H9 (cell line): ENCODE measurements around the gene OR6N1. TPM values are rescaled to one million over a fixed set of nuclear protein-coding genes. Genes with fewer than 3 reads are reported as not detected.

Source experiments
- DNase-seq: peaks from one replicate; pipeline ENCODE4 v3.0.0-alpha.2; 2017
- H2AFZ ChIP-seq: one replicate; pipeline ENCODE4 v1.6.1; 2013; ENCODE audit warnings: mild to moderate bottlenecking, low read length, control low read depth, moderate library complexity
- H2AK5ac ChIP-seq: 2 replicates; pipeline ENCODE4 v1.6.1; 2013; ENCODE audit warnings: low read length, control low read depth, mixed read lengths; ENCODE audit not compliant: insufficient read length
- H2BK120ac ChIP-seq: one replicate; pipeline ENCODE4 v1.6.1; 2013; ENCODE audit warnings: low read depth, mild to moderate bottlenecking, low read length, control low read depth, inconsistent platforms; ENCODE audit not compliant: poor library complexity, severe bottlenecking
- H2BK12ac ChIP-seq: 2 replicates; pipeline ENCODE4 v1.6.1; 2013; ENCODE audit warnings: low read length, control low read depth, mixed read lengths, low read depth; ENCODE audit not compliant: insufficient read length
- H2BK15ac ChIP-seq: 2 replicates; pipeline ENCODE4 v1.6.1; 2013; ENCODE audit warnings: low read depth, low read length, control low read depth
- H2BK20ac ChIP-seq: one replicate; pipeline ENCODE4 v1.6.1; 2013; ENCODE audit warnings: low read depth, mild to moderate bottlenecking, low read length, control low read depth, inconsistent platforms; ENCODE audit not compliant: poor library complexity, severe bottlenecking
- H2BK5ac ChIP-seq: 2 replicates; pipeline ENCODE4 v1.6.1; 2013; ENCODE audit warnings: low read length, control low read depth, mixed read lengths; ENCODE audit not compliant: insufficient read length
- H3K14ac ChIP-seq: 2 replicates; pipeline ENCODE4 v1.6.1; 2013; ENCODE audit warnings: low read length, control low read depth; ENCODE audit not compliant: insufficient read depth
- H3K18ac ChIP-seq: 2 replicates; pipeline ENCODE4 v1.6.1; 2013; ENCODE audit warnings: low read depth, mild to moderate bottlenecking, mixed read lengths, low read length, control low read depth; ENCODE audit not compliant: insufficient read length
- H3K23ac ChIP-seq: 2 replicates; pipeline ENCODE4 v1.6.1; 2013; ENCODE audit warnings: low read length, control low read depth, mixed read lengths, low read depth; ENCODE audit not compliant: insufficient read length
- H3K23me2 ChIP-seq: 2 replicates; pipeline ENCODE4 v1.6.1; 2013; ENCODE audit warnings: low read depth, mild to moderate bottlenecking, mixed read lengths, low read length, control low read depth; ENCODE audit not compliant: insufficient read length, poor library complexity, severe bottlenecking
- H3K27ac ChIP-seq: 2 replicates; pipeline ENCODE4 v1.5.1; 2013; ENCODE audit warnings: low read length, control low read depth, mixed read lengths, low read depth; ENCODE audit not compliant: insufficient read length
- H3K27me3 ChIP-seq: 2 replicates; pipeline ENCODE4 v1.6.1; 2013; ENCODE audit warnings: low read length, control low read depth, inconsistent platforms; ENCODE audit not compliant: insufficient read depth
- H3K4ac ChIP-seq: 2 replicates; pipeline ENCODE4 v1.6.1; 2013; ENCODE audit warnings: low read depth, mild to moderate bottlenecking, control low read depth, inconsistent platforms, low read length, moderate library complexity
- H3K4me1 ChIP-seq: 2 replicates; pipeline ENCODE4 v1.6.1; 2013; ENCODE audit warnings: low read length, control low read depth, inconsistent platforms; ENCODE audit not compliant: insufficient read depth
- H3K4me2 ChIP-seq: 2 replicates; pipeline ENCODE4 v1.6.1; 2013; ENCODE audit warnings: low read length, control low read depth, mixed read lengths; ENCODE audit not compliant: insufficient read length, insufficient read depth
- H3K56ac ChIP-seq: 2 replicates; pipeline ENCODE4 v1.6.1; 2013; ENCODE audit warnings: low read depth, mild to moderate bottlenecking, mixed read lengths, low read length, control low read depth; ENCODE audit not compliant: insufficient read length
- H3K79me1 ChIP-seq: 2 replicates; pipeline ENCODE4 v1.6.1; 2013; ENCODE audit warnings: low read depth, mild to moderate bottlenecking, moderate library complexity, low read length, control low read depth, inconsistent platforms; ENCODE audit not compliant: insufficient read depth, poor library complexity, severe bottlenecking
- H3K79me2 ChIP-seq: 2 replicates; pipeline ENCODE4 v1.6.1; 2013; ENCODE audit warnings: low read length, control low read depth, inconsistent platforms; ENCODE audit not compliant: insufficient read depth
- H3K9ac ChIP-seq: 2 replicates; pipeline ENCODE4 v1.6.1; 2013; ENCODE audit warnings: low read length, control low read depth, mixed read lengths; ENCODE audit not compliant: insufficient read length; ENCODE audit errors: extremely low read depth
- H3K9me3 ChIP-seq: one replicate; pipeline ENCODE4 v1.6.1; 2013; ENCODE audit warnings: low read depth, low read length, inconsistent platforms; ENCODE audit not compliant: control insufficient read depth
- H3T11ph ChIP-seq: one replicate; pipeline ENCODE4 v1.6.1; 2013; ENCODE audit warnings: mild to moderate bottlenecking, low read length, control low read depth, inconsistent platforms
- H4K20me1 ChIP-seq: one replicate; pipeline ENCODE4 v1.6.1; 2013; ENCODE audit not compliant: control insufficient read depth, insufficient read length, insufficient read depth
- H4K5ac ChIP-seq: 2 replicates; pipeline ENCODE4 v1.6.1; 2013; ENCODE audit warnings: low read depth, mild to moderate bottlenecking, mixed read lengths, low read length, control low read depth; ENCODE audit not compliant: insufficient read length
- H4K8ac ChIP-seq: replicated peaks from 2 replicates; pipeline ENCODE4 v1.6.1; 2013; ENCODE audit warnings: low read length, control low read depth, mixed read lengths, low read depth; ENCODE audit not compliant: insufficient read length
- H4K91ac ChIP-seq: 2 replicates; pipeline ENCODE4 v1.6.1; 2013; ENCODE audit warnings: low read depth, mild to moderate bottlenecking, moderate library complexity, mixed read lengths, low read length, control low read depth; ENCODE audit not compliant: insufficient read length
- H3K27ac Mint-ChIP-seq, 3 experiments: 2 replicates in 2 of 3; 3 replicates in 1 of 3; pipeline ENCODE4 v1.8.0; 2020 to 2021; ENCODE audit warnings: mixed read lengths in 3 of 3, mild to moderate bottlenecking in 1 of 3, moderate library complexity in 1 of 3
- H3K27me3 Mint-ChIP-seq: 2 replicates; pipeline ENCODE4 v1.8.0; 2021; ENCODE audit warnings: low read depth, mild to moderate bottlenecking, moderate library complexity, mixed read lengths
- H3K36me3 Mint-ChIP-seq, 3 experiments: 2 replicates in 2 of 3; 3 replicates in 1 of 3; pipeline ENCODE4 v1.8.0; 2020 to 2021; ENCODE audit warnings: low read depth in 3 of 3, mixed read lengths in 3 of 3; ENCODE audit not compliant: insufficient read depth in 1 of 3
- H3K4me1 Mint-ChIP-seq, 2 experiments: 2 replicates each; pipeline ENCODE4 v1.8.0; 2020; ENCODE audit warnings: mixed read lengths in 2 of 2
- H3K4me3 Mint-ChIP-seq, 2 experiments: 2 replicates in 1 of 2; 3 replicates in 1 of 2; pipeline ENCODE4 v1.8.0; 2020 to 2021; ENCODE audit warnings: mild to moderate bottlenecking in 2 of 2, mixed read lengths in 2 of 2, moderate library complexity in 1 of 2
- H3K9me3 Mint-ChIP-seq, 2 experiments: 2 replicates in 1 of 2; 3 replicates in 1 of 2; pipeline ENCODE4 v1.8.0; 2020; ENCODE audit warnings: mild to moderate bottlenecking in 2 of 2, mixed read lengths in 2 of 2, moderate library complexity in 1 of 2
- CTCF ChIP-seq: fragments of 200-600 bp; sonication (generic); conservative IDR thresholded peaks from 3 replicates; pipeline ENCODE4 v1.8.0; 2021; ENCODE audit warnings: antibody characterized with exemption, mild to moderate bottlenecking
- WGBS: extraction: QIAGEN DNeasy Blood & Tissue Kit; methylation state at CpG from one replicate; pipeline ENCODE4 v1.1.7; 2013; ENCODE audit warnings: missing lambda C conversion rate, low lambda C conversion rate, mixed read lengths; ENCODE audit not compliant: insufficient read length; ENCODE audit errors: extremely low coverage; 5-methylcytosine and 5-hydroxymethylcytosine counted together
- total RNA-seq: library from RNA; stranded (reverse); gene quantifications from 2 replicates; pipeline ENCODE4 v1.2.1, GENCODE V29; 2021

The OR6N1 gene
- total RNA-seq, 1 experiment from 2014 or later = not detected

GRCh38 chr1:158798531-158798930 is 26.5 kb upstream of the OR6N1 start:
- no peak overlapping the region for H3K4me3 Mint-ChIP-seq
- Histone ChIP-seq H3K27me3 (no peaks in the 10 kb centered on the region), H4K91ac (no peak overlapping the region), H3K56ac (no peak overlapping the region), H3K9me3 (no peaks in the 10 kb centered on the region), H4K5ac (no peak overlapping the region), H3T11ph (no peak overlapping the region), H3K23me2 (no peaks in the 10 kb centered on the region), H2BK120ac (no peak overlapping the region), H3K4me1 (no peaks in the 10 kb centered on the region), H2BK12ac (no peak overlapping the region), H2AK5ac (no peak overlapping the region), H4K20me1 (no peaks in the 10 kb centered on the region), H4K8ac (no peak overlapping the region), H3K23ac (no peak overlapping the region), H3K79me2 (no peaks in the 10 kb centered on the region), H3K27ac (no peak overlapping the region), H2BK15ac (no peak overlapping the region), H2AFZ (no peak overlapping the region), H3K4ac (no peak overlapping the region), H2BK20ac (no peak overlapping the region), H3K18ac (no peak overlapping the region), H3K9ac (no peak overlapping the region), H3K4me2 (no peak overlapping the region), H2BK5ac (no peak overlapping the region), H3K14ac (no peak overlapping the region), H3K79me1 (no peaks in the 10 kb centered on the region)
- no peak for DNase-seq
- H3K36me3 Mint-ChIP-seq = no peaks in the 10 kb centered on the region
- peak; percentile 41; the same call in 2 of the 3 replicates for TF ChIP-seq CTCF
- H3K27ac Mint-ChIP-seq = no peak overlapping the region
- H3K27me3 Mint-ChIP-seq = peaks cover 2% of the 10 kb centered on the region; the same call in 1 of the 2 replicates
- no CpG with 5 or more reads among the region's 3 CpGs for WGBS
- H3K4me1 Mint-ChIP-seq = peaks cover 6 to 12% of the 10 kb centered on the region in 2 experiments; a peak in 3 of 4 replicates
- H3K9me3 Mint-ChIP-seq = no peaks in the 10 kb centered on the region
